Measurements from ENCODE around the gene ALG1L2.
"Not testable (repeated sequence)": the region's sequence is repeated elsewhere in the genome, so short reads cannot be mapped to it uniquely, and the experiment has no call there.

Gene ALG1L2

GRCh38 chr3:130094491-130094941 lies 12.9 kb downstream of the ALG1L2 start:
- peak; percentile 34 for DNase-seq

GRCh38 chr3:130095858-130096257 lies 14.2 kb downstream of the ALG1L2 start:
- not testable (repeated sequence) for DNase-seq

GRCh38 chr3:130097096-130097495 lies 15.5 kb downstream of the ALG1L2 start:
- DNase-seq: not testable (repeated sequence)

GRCh38 chr3:130097690-130098638 lies 16.3 kb downstream of the ALG1L2 start:
- peak; percentile 63 for DNase-seq

- DNase-seq: not testable (repeated sequence)
Measured at GRCh38 chr3:130098639-130099385, 17.2 kb downstream of the ALG1L2 start.

GRCh38 chr3:130102545-130102944 lies 20.9 kb downstream of the ALG1L2 start:
- not testable (repeated sequence) for DNase-seq

- DNase-seq: not testable (repeated sequence)
Measured at GRCh38 chr3:130104191-130104590, 22.6 kb downstream of the ALG1L2 start.

GRCh38 chr3:130107333-130107995 lies 25.8 kb downstream of the ALG1L2 start:
- DNase-seq: not testable (repeated sequence)

GRCh38 chr3:130108836-130109585 lies 27.4 kb downstream of the ALG1L2 start:
- not testable (repeated sequence) for DNase-seq

GRCh38 chr3:130110386-130111169 lies 28.9 kb downstream of the ALG1L2 start:
- DNase-seq: not testable (repeated sequence)

GRCh38 chr3:130111185-130111864 lies 29.7 kb downstream of the ALG1L2 start:
- DNase-seq: peak; percentile 98

GRCh38 chr3:130111865-130112747 lies 30.5 kb downstream of the ALG1L2 start:
- DNase-seq: peak; percentile 99

GRCh38 chr3:130112748-130113073 lies 31.1 kb downstream of the ALG1L2 start:
- DNase-seq: not testable (repeated sequence)

- DNase-seq: not testable (repeated sequence)
Measured at GRCh38 chr3:130115400-130115799, 33.8 kb downstream of the ALG1L2 start.

GRCh38 chr3:130117933-130118332 lies 36.3 kb downstream of the ALG1L2 start:
- DNase-seq: no peak

GRCh38 chr3:130119824-130120223 lies 38.2 kb downstream of the ALG1L2 start:
- DNase-seq: not testable (repeated sequence)

- DNase-seq: not testable (repeated sequence)
Measured at GRCh38 chr3:130120291-130120690, 38.7 kb downstream of the ALG1L2 start.

- DNase-seq: not testable (repeated sequence)
Measured at GRCh38 chr3:130122891-130123775, 41.5 kb downstream of the ALG1L2 start.

- DNase-seq: not testable (repeated sequence)
Measured at GRCh38 chr3:130125406-130125805, 43.8 kb downstream of the ALG1L2 start.
